ENCODE measurements around the gene COPS9. TPM values are rescaled to one million over a fixed set of nuclear protein-coding genes. Genes with fewer than 3 reads are reported as not detected.

The COPS9 gene
- total and polyA plus RNA-seq, 2 donors (not counting 1 experiment from before 2014, with no cell fraction given) = 48.7 to 69.9 TPM

GRCh38 chr2:240172071-240172895 lies 36.2 kb upstream of the COPS9 start:
- no peak for DNase-seq
- ATAC-seq (ENCODE audit: low read depth) = no peak
- Mint-ChIP-seq H3K9me3 (ENCODE audit: insufficient read depth) (no peaks in the 10 kb centered on the region), H3K4me1 (no peaks in the 10 kb centered on the region), H3K4me3 (no peak overlapping the region), H3K27ac (no peak overlapping the region), H3K27me3 (peaks cover 6% of the 10 kb centered on the region)
- TF ChIP-seq CTCF (IDR thresholded peaks at IDR 0.05) = no peak
- no peak for TF ChIP-seq EZH2 (IDR thresholded peaks at IDR 0.05; ENCODE audit: borderline replicate concordance, insufficient read depth, low read depth, low read length, poor library complexity, severe bottlenecking)
- Histone ChIP-seq H3K4me3 (ENCODE audit: control extremely low read depth in 1 of 5, extremely low read depth in 1 of 5, insufficient read depth in 1 of 5, low read depth in 2 of 5, low read length in 4 of 5) (no peak overlapping the region), H3K9me3 (ENCODE audit: control extremely low read depth in 1 of 3, control insufficient read depth in 2 of 3, insufficient read depth in 1 of 3, low read length in 2 of 3) (peaks cover 0 to 9% (median 0%) of the 10 kb centered on the region in 3 donors), H2AFZ (ENCODE audit: insufficient read depth, low read depth, low read length, poor library complexity, severe bottlenecking) (no peak overlapping the region), H3K27ac (ENCODE audit: low read length in 2 of 2) (no peak overlapping the region), H3K36me3 (replicated peaks in 1 of 2; ENCODE audit: control extremely low read depth in 1 of 2, control insufficient read depth in 1 of 2, extremely low read depth in 1 of 2, insufficient read depth in 2 of 2, low read length in 1 of 2) (no peaks in the 10 kb centered on the region), H4K20me1 (ENCODE audit: control insufficient read depth, insufficient read depth, low read length, poor library complexity, severe bottlenecking) (no peaks in the 10 kb centered on the region), H3K4me1 (ENCODE audit: control insufficient read depth in 2 of 2, insufficient read depth in 2 of 2, low read length in 2 of 2) (no peaks in the 10 kb centered on the region), H3K4me2 (replicated peaks; ENCODE audit: low read depth, low read length, poor library complexity, severe bottlenecking) (no peak overlapping the region), H3K27me3 (replicated peaks in 1 of 4; ENCODE audit: control extremely low read depth in 1 of 4, control insufficient read depth in 3 of 4, insufficient read depth in 4 of 4, low read length in 3 of 4) (peaks cover 0 to 3% (median 0%) of the 10 kb centered on the region in 4 experiments), H3K9ac (ENCODE audit: low read length) (no peak overlapping the region), H3K79me2 (ENCODE audit: control insufficient read depth, insufficient read depth, low read length) (no peaks in the 10 kb centered on the region)
- intact Hi-C loops (cut with micrococcal nuclease) = no loop called here
- WGBS (ENCODE audit: insufficient coverage) = 89% methylated on average over 10 of the region's 13 CpGs
- ChIA-PET CTCF (no interaction called here), POLR2A (no interaction called here)

GRCh38 chr2:240170883-240171282 lies 34.8 kb upstream of the COPS9 start:
- H3K79me2 ChIP-seq (ENCODE audit: control insufficient read depth, insufficient read depth, low read length) = no peaks in the 10 kb centered on the region
- H3K4me1 ChIP-seq (ENCODE audit: control insufficient read depth in 2 of 2, insufficient read depth in 2 of 2, low read length in 2 of 2) = no peaks in the 10 kb centered on the region
- Mint-ChIP-seq H3K27ac (no peak overlapping the region), H3K27me3 (peaks cover 6% of the 10 kb centered on the region), H3K4me3 (no peak overlapping the region), H3K9me3 (ENCODE audit: insufficient read depth) (no peaks in the 10 kb centered on the region), H3K4me1 (no peaks in the 10 kb centered on the region)
- TF ChIP-seq CTCF (IDR thresholded peaks at IDR 0.05) (no peak), EZH2 (IDR thresholded peaks at IDR 0.05; ENCODE audit: borderline replicate concordance, insufficient read depth, low read depth, low read length, poor library complexity, severe bottlenecking) (no peak)
- intact Hi-C loops (cut with micrococcal nuclease) = no loop called here
- DNase-seq (no peak), ATAC-seq (ENCODE audit: low read depth) (no peak)
- H3K4me2 ChIP-seq (replicated peaks; ENCODE audit: low read depth, low read length, poor library complexity, severe bottlenecking) = no peak overlapping the region
- H3K27me3 ChIP-seq (replicated peaks in 1 of 4; ENCODE audit: control extremely low read depth in 1 of 4, control insufficient read depth in 3 of 4, insufficient read depth in 4 of 4, low read length in 3 of 4) = no peaks in the 10 kb centered on the region
- 89% methylated on average over 1 of the region's 3 CpGs for WGBS (ENCODE audit: insufficient coverage)
- H3K9ac ChIP-seq (ENCODE audit: low read length) = no peak overlapping the region
- CTCF ChIA-PET = interaction anchor here (0.6 kb wide), 1 partner anchor 1361 kb away, joined by 6 read pairs; no protein-coding TSS in a partner anchor
- POLR2A ChIA-PET = no interaction called here
- no peak overlapping the region for H2AFZ ChIP-seq (ENCODE audit: insufficient read depth, low read depth, low read length, poor library complexity, severe bottlenecking)
- no peak overlapping the region for H3K4me3 ChIP-seq (ENCODE audit: control extremely low read depth in 1 of 5, extremely low read depth in 1 of 5, insufficient read depth in 1 of 5, low read depth in 2 of 5, low read length in 4 of 5)
- H3K36me3 ChIP-seq (replicated peaks in 1 of 2; ENCODE audit: control extremely low read depth in 1 of 2, control insufficient read depth in 1 of 2, extremely low read depth in 1 of 2, insufficient read depth in 2 of 2, low read length in 1 of 2) = no peaks in the 10 kb centered on the region
- no peaks in the 10 kb centered on the region for H4K20me1 ChIP-seq (ENCODE audit: control insufficient read depth, insufficient read depth, low read length, poor library complexity, severe bottlenecking)
- no peak overlapping the region for H3K27ac ChIP-seq (ENCODE audit: low read length in 2 of 2)
- H3K9me3 ChIP-seq (ENCODE audit: control extremely low read depth in 1 of 3, control insufficient read depth in 2 of 3, insufficient read depth in 1 of 3, low read length in 2 of 3) = peaks cover 0 to 9% (median 0%) of the 10 kb centered on the region in 3 donors

All from B cell (primary cell).